HG03095 (cell line): ENCODE results near the gene WTIP.
"Not testable (repeated sequence)": the region's sequence is repeated elsewhere in the genome, so short reads cannot be mapped to it uniquely, and the experiment has no call there.

ENCODE experiments used
- ATAC-seq: cut with Tn5 transposase; IDR thresholded peaks from one replicate; pipeline ENCODE4 v1.9.1; 2021; ENCODE audit warnings: moderate library complexity; ENCODE audit not compliant: unreplicated experiment

Gene WTIP

DNA sequence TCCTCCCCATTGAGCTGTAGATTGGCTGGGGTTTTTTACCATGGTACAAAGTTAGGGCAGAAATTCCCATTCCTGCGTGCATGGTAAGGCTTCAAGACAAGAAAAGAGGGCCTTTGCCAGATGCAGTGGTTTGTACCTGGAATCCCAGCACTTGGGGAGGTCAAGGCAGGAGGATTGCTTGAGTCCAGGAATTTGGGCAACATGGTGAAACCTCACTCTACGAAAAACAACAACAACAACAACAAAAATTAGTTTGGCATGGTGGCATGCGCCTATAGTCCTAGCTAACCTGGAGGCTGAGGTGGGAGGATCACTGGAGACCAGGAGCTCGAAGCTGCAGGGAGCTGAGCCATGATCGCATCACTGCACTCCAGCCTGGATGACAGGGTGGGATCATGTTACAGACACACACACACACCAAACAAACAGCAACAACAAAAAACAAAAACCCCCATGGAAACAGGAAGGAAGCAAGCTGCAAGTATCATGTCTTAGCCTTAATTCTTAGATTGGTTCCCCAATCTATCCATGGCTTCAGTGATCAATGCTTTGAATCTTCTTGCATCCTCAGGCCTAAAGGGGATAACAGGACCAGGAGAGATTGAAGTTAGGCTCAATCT, 5.5 kb upstream of the WTIP start:
- no peak for ATAC-seq

DNA sequence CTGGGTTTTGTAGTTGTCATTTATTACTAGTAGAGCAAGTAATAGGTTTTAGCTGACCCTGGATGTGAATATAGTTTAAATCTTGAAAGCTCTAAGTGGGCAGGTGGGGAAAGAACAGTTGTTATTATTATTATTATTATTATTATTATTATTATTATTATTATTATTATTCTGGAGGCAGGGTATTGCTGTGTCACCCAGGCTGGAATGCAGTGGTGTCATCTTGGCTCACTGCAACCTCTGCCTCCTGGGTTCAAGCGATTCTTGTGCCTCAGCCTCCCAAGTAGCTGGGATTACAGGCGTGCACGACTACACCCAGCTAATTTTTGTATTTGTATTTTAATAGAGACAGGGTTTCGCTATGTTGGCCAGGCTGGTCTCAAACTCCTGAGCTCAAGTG, 3.1 kb upstream of the WTIP start:
- not testable (repeated sequence) for ATAC-seq

DNA sequence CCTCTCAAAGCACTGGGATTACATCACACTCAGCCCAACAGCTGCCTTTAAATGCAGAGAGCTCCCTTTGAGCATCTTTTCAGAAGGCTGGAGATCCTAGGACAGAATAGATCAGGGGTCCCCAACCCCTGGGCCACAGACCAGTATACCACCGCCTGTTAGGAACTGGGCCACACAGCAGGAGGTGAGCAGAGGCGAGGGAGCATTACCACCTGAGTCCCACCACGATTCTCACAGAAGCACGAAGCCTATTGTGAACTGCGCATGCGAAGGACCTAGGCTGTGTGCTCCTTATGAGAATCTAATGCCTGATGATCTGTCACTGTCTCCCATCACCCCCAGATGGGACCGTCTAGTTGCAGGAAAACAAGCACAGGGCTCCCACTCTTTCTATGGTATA, 2.2 kb upstream of the WTIP start:
- ATAC-seq: no peak

DNA sequence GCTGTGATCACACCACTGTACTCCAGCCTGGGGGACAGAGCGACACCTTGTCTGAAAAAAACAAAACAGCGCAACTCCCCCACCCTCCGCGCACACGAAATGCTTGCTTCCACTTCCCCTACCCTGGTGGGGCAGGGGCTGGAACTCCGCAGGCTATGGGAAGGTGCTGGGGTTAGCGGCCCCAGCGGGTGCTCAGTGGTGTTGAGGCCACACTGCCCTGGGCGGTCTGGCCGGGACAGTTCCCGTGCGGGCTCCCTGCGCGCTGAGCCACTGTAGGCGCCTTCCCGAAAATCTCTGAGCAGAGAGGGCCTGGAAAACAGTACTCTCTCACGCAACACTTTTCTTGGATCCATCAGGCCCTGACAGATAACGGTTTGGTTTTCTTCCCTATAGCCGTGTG, 1.1 kb upstream of the WTIP start:
- no peak for ATAC-seq

DNA sequence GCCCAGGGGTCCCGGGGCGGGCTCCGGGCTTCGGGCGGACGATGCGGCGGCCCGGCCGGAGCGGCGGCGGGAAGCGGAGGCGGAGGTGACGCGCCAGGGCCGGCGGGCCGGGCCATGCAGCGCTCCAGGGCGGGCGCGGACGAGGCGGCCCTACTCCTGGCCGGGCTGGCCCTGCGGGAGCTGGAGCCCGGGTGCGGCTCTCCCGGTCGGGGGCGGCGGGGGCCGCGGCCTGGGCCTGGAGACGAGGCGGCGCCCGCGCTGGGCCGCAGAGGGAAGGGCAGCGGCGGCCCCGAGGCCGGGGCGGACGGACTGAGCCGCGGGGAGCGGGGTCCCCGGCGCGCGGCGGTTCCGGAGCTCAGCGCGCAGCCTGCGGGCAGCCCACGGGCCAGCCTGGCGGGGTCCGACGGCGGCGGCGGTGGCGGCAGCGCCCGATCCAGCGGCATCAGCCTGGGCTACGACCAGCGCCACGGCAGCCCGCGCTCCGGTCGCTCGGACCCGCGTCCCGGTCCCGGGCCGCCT, 362 bp downstream of the WTIP start:
- no peak for ATAC-seq

DNA sequence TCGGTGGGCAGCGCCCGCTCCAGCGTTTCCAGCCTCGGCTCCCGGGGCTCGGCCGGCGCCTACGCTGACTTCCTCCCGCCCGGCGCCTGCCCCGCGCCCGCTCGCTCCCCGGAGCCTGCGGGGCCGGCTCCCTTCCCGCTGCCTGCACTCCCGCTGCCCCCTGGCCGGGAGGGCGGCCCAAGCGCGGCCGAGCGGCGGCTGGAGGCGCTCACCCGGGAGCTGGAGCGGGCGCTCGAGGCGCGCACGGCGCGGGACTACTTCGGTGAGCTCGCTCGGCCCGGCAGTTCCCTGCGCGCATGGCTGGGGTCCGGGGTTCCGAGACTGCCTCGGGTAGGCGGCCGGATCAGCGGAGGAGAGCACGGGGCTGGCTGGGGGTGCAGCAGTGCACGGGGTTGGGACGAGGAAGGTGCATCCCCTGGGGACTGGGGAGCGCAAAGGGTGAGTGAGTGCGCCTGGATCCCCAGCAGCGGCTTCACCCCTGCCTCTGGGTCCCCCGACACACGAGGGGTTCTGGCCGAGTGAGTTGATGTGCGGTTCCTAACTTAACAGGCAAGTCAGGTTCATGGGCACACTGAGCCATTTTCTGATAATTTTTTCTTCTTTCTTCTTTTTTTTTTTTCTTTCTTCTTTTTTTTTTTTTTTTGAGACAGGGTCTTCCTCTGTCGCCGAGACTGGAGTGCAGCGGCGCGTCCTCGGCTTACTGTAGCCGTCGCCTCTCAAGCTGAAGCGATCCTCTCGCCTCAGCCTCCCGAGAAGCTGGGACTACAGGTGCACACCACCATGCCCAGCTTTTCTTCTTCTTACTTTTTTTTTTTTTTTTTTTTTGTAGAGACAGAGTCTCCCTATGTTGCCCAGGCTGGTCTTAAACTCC, 1.1 kb downstream of the WTIP start:
- no peak for ATAC-seq

DNA sequence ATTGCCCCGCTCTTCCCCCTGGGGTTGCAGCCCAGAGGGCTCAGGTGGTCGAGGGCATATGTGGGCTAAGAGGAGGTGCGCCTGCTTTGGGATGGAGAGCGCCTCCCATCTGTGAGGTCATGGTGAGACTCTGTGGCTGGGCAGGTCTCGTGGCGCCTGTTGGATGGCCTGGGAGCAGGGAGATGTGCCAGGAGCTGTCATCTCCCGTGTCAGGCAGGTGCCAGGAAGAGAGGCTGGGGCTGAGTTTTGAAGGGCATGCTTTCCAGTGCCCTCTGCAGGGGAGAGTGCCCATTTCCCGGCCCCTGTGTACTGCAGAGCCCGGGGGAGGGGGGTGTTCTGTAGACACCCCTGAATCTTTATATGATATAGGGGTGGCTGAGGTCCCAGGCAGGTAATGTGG, 2.8 kb downstream of the WTIP start:
- ATAC-seq: no peak

DNA sequence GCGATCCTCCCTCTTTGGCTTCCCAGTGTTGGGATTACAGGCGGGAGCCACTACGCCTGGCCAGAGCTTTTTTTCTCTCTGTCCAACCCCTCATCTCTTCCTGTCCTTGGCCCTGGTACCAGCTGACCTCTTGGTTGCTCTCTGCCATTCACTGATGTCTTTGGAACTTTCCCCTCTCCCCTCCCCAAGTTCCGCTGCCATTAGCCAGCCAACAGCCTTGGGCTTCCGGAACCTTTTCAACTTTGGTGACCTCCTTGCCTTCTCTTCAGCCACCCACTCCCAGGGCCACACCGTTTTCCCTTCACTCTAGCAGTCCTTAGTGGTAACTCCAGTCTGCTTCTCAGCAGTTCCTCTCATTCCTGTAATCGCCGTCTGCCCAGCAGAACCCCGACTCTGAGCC, 4.3 kb downstream of the WTIP start:
- no peak for ATAC-seq

DNA sequence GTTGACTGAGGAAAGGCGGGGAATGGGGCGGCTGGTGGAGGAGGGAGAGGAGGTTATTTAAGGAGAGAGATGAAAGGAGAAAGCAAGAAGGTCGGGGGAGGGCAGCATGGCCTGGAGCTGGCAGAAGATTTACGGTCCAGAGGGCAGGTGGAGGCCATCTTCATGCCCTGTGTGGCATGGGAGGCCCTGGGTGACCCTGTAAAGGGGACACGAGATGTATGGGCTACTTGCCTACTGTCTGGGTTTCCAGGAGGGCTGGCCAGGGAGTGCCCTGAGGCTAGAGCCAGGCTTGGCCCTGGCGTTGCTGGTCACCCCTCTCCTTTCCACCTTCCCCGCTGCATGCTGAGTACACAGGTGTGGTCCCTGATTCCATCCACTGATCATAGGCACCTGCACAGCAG, 6.1 kb downstream of the WTIP start:
- ATAC-seq: no peak

DNA sequence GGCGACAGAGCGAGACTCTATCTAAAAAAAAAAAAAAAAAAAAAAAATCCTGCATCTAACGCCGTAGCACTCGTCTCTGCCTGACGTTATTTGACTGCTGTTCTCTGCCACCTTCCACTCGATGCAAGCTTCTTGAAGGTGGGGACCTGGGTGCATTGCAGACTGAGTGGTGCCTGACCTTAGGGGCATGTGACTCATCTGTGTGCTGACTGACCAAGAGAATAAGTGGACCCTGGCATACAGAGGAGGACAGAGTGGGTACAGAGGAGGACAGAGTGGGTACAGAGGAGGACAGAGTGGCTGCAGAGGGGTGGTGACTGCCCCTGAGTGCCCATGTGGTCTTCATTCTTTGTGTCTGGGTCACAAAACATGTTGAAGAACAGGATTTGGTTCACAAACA, 7.6 kb downstream of the WTIP start:
- no peak for ATAC-seq

DNA sequence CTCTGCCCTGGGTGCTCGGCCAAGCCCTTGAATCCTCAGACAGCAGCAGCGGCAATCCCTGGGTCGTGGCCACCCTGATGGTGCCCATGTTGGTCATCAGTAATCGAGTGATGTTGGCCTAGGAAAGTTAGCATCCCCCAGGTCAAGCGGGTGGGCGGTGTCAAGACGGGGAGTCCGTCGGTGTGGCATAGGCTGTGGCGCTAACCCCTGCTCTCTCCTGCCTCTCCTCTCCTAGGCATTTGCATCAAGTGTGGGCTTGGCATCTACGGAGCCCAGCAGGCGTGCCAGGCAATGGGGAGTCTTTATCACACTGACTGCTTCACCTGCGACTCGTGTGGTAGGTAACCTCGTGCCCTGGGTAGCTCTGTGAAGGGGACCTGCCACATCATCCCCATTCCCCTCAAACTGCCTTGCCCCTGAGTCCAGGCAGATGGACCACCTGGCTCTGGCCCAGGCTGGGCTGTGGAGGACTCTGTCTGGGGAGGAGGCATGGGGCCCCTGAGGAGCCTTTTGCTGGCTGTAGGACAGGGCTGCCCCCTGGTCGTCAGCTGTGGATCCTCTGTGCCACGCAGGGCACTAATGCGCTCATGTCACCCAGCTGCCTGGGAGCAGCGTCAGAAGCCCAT, 8.7 kb downstream of the WTIP start:
- ATAC-seq: no peak

DNA sequence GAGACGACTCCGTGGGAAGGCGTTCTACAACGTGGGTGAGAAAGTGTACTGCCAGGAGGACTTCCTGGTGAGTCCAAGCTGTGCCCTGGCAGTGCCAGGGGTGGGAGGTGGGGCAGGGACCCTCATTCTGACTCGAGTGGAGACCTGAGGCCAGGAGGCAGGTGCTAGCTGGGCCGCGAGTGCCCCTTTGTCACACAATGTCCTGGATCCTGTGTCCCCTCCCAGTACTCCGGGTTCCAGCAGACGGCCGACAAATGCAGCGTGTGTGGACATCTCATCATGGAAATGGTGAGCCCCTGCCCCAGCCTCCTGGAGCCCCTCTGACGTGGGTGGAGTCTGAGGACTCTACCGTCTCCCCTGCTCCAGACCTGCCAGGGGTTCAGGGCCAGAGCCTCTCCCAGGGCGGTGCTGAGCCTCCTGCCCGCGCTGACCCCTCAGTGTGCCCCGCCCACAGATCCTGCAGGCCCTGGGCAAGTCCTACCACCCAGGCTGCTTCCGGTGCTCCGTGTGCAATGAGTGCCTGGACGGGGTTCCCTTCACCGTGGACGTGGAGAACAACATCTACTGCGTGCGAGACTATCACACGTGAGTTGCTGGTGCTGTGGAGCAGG, 11.6 kb downstream of the WTIP start:
- ATAC-seq: no peak

DNA sequence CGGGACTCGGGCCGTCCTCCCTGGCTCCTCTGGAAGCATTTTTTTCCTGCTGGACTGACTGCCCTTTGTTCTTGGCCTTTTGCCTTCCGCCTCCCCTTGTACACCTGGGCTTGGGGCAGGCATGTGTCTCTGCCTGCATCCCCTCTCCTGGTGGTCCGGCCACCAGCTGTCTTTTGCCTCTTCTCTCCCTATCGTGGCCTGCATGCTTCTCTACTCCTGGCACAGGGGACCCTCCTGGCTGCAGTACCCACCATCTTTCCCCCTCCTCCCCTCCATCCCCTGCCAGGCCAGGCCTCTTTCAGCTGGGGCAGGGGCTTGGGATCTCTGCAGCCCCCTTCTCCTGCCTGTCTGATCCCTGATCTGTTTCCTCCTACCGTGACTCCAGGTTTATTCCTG, 12.1 kb downstream of the WTIP start:
- ATAC-seq: no peak

DNA sequence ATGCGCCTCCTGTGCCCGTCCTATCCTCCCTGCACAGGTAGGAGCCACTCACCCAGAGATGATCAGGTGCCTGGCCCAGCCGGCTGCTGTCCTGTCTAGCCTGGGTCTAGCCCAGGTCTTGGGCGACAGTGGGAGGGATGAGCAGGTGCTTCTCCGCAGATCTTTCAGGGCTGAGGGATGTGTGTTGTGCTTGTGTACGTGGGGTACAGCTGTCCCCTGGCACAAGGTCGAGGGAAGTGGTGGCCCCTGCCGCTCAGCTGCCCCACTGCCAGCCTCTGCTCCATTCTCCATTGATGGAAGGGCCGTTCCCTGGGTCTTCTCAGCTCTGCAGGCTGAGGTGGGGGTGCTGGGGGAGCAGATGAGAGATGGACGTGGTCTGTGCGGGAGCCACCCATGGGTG, 13.0 kb downstream of the WTIP start:
- no peak for ATAC-seq

DNA sequence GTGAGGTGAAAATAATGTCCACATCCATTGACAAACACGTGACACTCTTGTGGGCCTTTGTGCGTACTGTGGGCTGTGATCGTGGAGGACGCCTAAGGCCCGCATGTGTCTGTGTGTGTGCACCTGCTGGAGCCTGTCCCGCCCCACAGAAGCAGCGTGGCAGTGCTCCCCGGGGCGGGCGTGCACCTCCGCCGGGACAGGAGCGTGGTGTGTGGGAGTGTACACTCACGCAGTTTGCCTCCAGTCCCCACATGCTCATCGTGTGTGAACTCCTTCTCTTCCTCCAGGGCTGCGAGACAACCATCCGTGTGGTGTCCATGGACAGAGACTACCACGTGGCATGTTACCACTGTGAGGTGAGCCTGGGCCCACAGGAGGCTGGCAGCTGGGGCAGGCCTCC, 13.9 kb downstream of the WTIP start:
- ATAC-seq: no peak

DNA sequence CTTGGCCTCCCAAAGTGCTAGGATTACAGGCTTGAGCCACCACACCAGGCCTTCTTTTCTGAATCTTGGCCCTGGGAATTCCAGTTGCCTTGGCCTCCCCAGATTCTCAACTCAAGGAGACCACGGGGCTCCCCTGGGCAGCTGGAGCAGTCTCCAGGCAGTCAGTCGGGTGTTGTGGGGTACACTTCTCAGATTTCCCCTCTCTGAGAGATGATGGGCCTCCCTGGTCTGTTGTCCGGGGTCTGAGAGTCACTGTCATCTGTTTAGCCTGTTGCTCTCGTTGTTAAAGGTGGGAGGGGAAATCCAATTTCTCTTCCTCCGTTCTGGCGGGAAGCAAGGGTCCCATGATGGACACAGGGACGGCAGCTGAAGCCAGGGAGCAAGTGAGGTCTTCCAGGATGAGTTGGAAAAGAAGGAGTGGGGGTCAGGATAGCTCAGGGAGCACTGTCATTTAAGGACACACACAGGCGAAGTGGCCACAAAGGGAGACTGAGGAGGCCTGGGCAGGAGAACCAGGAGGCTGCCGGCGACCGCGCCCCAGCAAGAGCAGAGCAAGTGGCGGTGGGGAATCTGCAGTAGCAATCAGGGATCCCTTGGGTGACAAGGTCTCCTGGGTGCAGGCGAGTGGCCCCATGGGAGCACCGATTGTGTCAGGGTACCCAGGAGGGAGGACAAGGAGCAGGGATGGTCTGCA, 15.7 kb downstream of the WTIP start:
- no peak for ATAC-seq

DNA sequence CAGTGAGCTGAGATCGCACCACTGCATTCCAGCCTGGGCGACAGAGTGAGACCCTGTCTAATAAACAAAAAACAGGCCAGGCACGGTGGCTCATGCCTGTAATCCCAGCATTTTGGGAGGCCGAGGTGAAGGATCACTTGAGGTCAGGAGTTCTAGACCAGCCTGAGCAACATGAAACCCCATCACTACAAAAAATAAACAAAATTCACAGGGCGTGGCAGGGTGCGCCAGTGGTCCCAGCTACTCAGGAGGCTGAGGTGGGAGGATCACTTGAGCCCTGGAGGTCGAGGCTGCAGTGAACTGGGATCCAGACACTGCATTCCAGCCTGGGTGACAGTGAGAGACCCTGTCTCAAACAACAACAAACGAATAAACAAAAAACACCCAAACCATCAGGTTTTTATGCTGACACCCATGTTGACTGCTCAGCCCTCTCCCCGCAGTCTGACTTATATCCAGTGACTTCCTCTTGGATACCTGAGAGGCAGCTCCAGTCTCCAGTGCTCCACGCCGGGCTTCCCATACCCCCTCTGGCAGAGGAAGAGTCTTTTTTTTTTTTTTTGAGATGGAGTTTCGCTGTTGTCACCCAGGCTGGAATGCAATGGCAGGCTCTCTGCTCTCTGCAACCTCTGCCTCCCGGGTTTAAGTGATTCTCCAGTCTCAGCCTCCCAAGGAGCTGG, 17.7 kb downstream of the WTIP start:
- ATAC-seq: no peak

DNA sequence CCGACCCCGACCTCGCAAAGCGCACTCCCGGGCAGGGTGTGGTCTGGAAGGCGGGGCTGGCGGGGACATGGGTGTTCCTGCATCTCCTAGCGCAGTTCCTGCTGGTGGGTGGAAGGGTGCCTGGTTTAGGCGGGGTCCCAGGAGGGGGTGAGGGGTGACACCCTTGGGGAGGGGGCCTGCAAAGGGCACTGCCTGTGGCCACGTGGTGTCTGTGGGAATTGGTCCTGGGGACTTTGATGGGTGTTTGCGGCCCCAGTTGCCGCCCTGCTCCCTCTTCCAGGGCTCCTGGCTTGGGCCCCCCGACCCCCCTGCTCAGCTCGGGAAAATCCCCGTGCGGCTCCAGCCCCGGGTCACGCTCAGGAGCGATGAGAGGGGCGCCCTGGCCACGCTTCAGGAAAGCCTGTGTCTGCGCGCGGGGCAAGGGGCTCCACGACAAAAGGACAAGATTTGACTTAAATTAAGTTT, 19.1 kb downstream of the WTIP start:
- ATAC-seq: no peak

DNA sequence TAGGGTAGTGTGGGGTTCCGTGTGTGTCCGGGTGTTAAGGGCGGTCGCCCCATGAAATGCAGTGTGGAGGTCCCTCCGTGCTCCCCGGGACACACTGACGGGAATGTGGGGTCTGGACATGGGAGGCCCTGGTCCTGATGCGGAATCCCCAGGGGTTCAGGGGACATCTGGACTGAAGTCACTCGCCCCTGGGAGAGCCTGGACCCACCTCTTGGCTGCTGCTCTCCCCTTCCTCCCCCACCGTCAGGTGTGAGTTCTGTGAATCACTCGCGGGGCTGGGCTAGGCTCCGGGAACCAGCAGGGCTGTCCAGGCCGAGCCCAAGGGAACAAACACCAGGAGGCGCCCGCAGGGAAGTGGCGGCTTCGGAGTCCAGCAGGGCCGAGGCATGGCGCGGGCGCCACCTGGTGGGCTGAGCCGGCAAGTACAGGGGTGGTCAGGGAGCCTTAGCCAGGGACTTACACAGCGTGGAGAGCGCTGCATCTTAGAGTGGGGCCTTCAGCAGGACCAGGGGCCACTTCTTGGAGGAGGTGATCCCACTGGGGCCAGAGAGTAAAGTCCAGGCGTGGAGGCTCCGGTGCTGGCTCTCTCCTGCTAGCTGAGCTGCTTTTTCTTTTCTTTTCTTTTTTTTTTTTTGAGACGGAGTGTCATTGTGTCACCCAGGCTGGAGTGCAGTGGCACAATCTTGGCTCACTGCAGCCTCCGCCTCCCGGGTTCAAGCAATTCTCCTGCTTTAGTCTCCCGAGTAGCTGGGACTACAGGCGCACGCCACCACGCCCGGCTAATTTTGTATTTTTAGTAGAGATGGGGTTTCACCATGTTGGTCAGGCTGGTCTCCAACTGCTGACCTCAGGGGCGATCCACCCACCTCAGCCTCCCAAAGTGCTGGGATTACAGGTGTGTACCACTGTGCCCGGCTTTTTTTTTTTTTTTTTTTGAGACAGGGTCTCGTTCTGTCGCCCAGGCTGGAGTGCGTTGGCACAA, 20.1 kb downstream of the WTIP start:
- ATAC-seq: peak; percentile 84
